DOHH2 (cell line): ENCODE measurements around the gene RHBDF2.

Experiments
- EZH2phosphoT487 ChIP-seq: fragments of 200-600 bp; sonication (generic); IDR thresholded peaks from 2 replicates; pipeline ENCODE4 v1.6.1; 2017; ENCODE audit warnings: borderline replicate concordance, mild to moderate bottlenecking, antibody characterized with exemption, low read length, moderate library complexity, mixed read lengths
- TF ChIP-seq, protein P1 (sequence below): fragments of 200-600 bp; sonication (generic); IDR thresholded peaks from one replicate; pipeline ENCODE4 v1.5.1; 2014; ENCODE audit warnings: antibody characterized with exemption, mild to moderate bottlenecking, low read depth, low read length; ENCODE audit not compliant: poor library complexity, severe bottlenecking

DNA sequence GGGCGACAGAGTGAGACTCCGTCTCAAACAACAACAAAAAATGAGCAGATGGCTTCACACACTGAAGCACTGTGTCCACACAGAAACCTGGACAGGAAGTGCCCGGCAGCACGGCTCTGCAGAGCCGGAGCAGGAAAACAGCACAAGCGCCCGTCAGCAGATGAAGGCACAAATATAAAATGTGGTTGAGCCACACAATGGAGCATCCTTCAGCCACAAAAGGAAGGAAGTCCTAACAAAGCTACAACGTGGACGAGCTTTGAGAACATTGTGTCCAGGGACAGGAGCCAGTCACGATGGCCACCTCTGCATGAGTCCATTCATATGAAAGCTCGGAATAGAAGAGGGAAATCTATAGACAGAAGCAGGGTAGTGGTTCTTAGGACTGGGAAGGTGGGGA is 15.7 kb downstream of the RHBDF2 start:
- TF ChIP-seq, protein P1, sequence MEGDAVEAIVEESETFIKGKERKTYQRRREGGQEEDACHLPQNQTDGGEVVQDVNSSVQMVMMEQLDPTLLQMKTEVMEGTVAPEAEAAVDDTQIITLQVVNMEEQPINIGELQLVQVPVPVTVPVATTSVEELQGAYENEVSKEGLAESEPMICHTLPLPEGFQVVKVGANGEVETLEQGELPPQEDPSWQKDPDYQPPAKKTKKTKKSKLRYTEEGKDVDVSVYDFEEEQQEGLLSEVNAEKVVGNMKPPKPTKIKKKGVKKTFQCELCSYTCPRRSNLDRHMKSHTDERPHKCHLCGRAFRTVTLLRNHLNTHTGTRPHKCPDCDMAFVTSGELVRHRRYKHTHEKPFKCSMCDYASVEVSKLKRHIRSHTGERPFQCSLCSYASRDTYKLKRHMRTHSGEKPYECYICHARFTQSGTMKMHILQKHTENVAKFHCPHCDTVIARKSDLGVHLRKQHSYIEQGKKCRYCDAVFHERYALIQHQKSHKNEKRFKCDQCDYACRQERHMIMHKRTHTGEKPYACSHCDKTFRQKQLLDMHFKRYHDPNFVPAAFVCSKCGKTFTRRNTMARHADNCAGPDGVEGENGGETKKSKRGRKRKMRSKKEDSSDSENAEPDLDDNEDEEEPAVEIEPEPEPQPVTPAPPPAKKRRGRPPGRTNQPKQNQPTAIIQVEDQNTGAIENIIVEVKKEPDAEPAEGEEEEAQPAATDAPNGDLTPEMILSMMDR, result no peak
- no peak for TF ChIP-seq EZH2phosphoT487
